A549 (cell line): ENCODE measurements around the gene CLDN4.

ENCODE experiments used
- CHD2 ChIP-seq: fragments of 150-350 bp; IDR thresholded peaks from 2 replicates; pipeline ENCODE4 v1.6.1; 2014; ENCODE audit warnings: low read length; ENCODE audit not compliant: partially characterized antibody
- CHD4 ChIP-seq: fragments of 200-600 bp; sonication (generic); IDR thresholded peaks from 2 replicates; pipeline ENCODE4 v1.6.1; 2016; ENCODE audit warnings: antibody characterized with exemption, mild to moderate bottlenecking, borderline replicate concordance
- EP300 ChIP-seq, 2 experiments: fragments of >200 bp; sonication (Bioruptor Twin); formaldehyde crosslinking; IDR thresholded peaks; 2 replicates in 1 of 2; 3 replicates in 1 of 2; pipeline ENCODE4 v1.6.1; 2016 to 2017
- HDAC2 ChIP-seq: fragments of 200-600 bp; sonication (generic); IDR thresholded peaks from 2 replicates; pipeline ENCODE4 v1.6.1; 2016
- JUN ChIP-seq, 2 experiments: fragments of >200 bp; sonication (Bioruptor Twin); formaldehyde crosslinking; IDR thresholded peaks; 2 replicates in 1 of 2; 3 replicates in 1 of 2; pipeline ENCODE4 v1.6.1; 2016 to 2017
- MAZ ChIP-seq: fragments of 150-350 bp; IDR thresholded peaks from 2 replicates; pipeline ENCODE4 v1.6.1; 2014; ENCODE audit warnings: antibody characterized with exemption, low read depth, low read length, borderline replicate concordance
- MYC ChIP-seq: IDR thresholded peaks from 2 replicates; pipeline ENCODE4 v1.6.1; 2012; ENCODE audit warnings: mild to moderate bottlenecking, inconsistent platforms, low read length, improper control_type of control experiment, borderline replicate concordance
- NR3C1 ChIP-seq: fragments of >200 bp; sonication (Bioruptor Twin); formaldehyde crosslinking; IDR thresholded peaks from 3 replicates; pipeline ENCODE4 v1.6.1; 2017
- POLR2A ChIP-seq: IDR thresholded peaks from 2 replicates; pipeline ENCODE4 v1.6.1; 2012; ENCODE audit warnings: mild to moderate bottlenecking, low read length
- RAD21 ChIP-seq, 2 experiments: fragments of >200 bp in 1 of 2; sonication (Bioruptor Twin) in 1 of 2; formaldehyde crosslinking in 1 of 2; IDR thresholded peaks in 1 of 2; conservative IDR thresholded peaks in 1 of 2; 2 replicates in 1 of 2; 3 replicates in 1 of 2; pipeline ENCODE4 v1.6.1; 2012 to 2018; ENCODE audit warnings: inconsistent platforms in 1 of 2
- ZSCAN20 ChIP-seq: fragments of 250-450 bp; sonication (Bioruptor Pico); IDR thresholded peaks from 2 replicates; pipeline ENCODE4 v1.8.0; 2022; ENCODE audit warnings: mild to moderate bottlenecking, moderate library complexity
- TF ChIP-seq, protein P1 (sequence below): fragments of >200 bp; sonication (Bioruptor Twin); formaldehyde crosslinking; IDR thresholded peaks from 3 replicates; pipeline ENCODE4 v1.5.1; 2016
- TF ChIP-seq, protein P2 (sequence below): IDR thresholded peaks from 2 replicates; pipeline ENCODE4 v1.6.1; 2012

DNA sequence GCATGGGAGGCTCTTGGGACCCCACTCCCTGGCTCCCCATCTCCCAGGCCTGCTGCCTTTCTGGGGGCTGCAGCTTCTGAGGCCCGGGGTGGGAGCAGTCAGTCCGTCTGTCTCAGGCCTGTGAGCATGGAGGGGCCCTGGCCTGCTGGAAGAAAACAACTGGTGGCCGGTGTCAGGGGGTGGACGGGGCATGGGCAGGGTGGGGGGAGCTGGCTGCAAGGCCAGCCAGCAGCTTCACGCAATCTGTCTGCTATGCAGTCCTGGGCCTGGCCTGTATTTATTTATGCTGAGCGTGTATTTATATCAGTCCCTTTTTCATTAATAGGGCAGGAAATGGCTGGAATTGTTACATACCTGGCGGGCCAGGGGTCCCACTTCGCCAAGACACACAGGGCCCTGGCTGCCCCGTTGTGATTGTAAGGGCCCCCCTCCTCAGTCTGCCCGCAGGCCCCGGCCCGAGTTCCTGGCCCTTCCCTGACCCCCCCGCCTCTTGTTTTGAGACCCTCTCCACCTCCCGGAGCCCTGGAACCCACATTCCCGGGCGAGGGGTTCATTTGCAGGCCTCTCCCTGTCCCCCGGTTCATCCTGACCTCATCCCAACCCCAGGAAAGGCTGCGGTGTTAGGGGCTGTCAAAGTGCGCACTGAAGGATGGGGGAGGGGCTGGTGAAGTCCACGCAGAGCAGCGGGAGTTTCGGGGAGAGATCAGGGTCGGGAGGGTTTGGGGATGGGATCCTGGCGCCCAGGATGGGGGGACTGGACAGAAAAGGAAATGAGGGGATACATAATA, 38.4 kb downstream of the CLDN4 start:
- TF ChIP-seq ZSCAN20 (CRISPR knock-in tag) = no peak
- TF ChIP-seq, protein P1, sequence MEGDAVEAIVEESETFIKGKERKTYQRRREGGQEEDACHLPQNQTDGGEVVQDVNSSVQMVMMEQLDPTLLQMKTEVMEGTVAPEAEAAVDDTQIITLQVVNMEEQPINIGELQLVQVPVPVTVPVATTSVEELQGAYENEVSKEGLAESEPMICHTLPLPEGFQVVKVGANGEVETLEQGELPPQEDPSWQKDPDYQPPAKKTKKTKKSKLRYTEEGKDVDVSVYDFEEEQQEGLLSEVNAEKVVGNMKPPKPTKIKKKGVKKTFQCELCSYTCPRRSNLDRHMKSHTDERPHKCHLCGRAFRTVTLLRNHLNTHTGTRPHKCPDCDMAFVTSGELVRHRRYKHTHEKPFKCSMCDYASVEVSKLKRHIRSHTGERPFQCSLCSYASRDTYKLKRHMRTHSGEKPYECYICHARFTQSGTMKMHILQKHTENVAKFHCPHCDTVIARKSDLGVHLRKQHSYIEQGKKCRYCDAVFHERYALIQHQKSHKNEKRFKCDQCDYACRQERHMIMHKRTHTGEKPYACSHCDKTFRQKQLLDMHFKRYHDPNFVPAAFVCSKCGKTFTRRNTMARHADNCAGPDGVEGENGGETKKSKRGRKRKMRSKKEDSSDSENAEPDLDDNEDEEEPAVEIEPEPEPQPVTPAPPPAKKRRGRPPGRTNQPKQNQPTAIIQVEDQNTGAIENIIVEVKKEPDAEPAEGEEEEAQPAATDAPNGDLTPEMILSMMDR = no peak
- TF ChIP-seq EP300 (IDR thresholded peaks at IDR 0.05) = no peak
- no peak for TF ChIP-seq JUN (IDR thresholded peaks at IDR 0.05)
- TF ChIP-seq CHD2 = no peak
- no peak for TF ChIP-seq CHD4
- TF ChIP-seq NR3C1 = no peak
- no peak for TF ChIP-seq RAD21 (conservative IDR thresholded peaks at IDR 0.05 in 1 of 2, IDR thresholded peaks at IDR 0.05 in 1 of 2)
- TF ChIP-seq, protein P2, sequence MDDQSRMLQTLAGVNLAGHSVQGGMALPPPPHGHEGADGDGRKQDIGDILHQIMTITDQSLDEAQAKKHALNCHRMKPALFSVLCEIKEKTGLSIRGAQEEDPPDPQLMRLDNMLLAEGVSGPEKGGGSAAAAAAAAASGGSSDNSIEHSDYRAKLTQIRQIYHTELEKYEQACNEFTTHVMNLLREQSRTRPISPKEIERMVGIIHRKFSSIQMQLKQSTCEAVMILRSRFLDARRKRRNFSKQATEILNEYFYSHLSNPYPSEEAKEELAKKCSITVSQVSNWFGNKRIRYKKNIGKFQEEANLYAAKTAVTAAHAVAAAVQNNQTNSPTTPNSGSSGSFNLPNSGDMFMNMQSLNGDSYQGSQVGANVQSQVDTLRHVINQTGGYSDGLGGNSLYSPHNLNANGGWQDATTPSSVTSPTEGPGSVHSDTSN = no peak
- no peak for TF ChIP-seq POLR2A
- no peak for TF ChIP-seq MYC
- no peak for TF ChIP-seq HDAC2
- no peak for TF ChIP-seq MAZ
